HCT116 (cell line): ENCODE data around the gene TMEM208. TPM values are rescaled to one million over a fixed set of nuclear protein-coding genes. Genes with fewer than 3 reads are reported as not detected.

Experiments used
- ATAC-seq: fragments of 200-7000 bp; cut with Tn5 transposase; 2 replicates; pipeline ENCODE4 v1.9.1; 2020; ENCODE audit warnings: mild to moderate bottlenecking, moderate library complexity
- BruUV-seq: library from RNA; stranded (reverse); fragments of 400-500 nt; replicated peaks from 2 replicates; lab custom pipeline; 2021; lab: Mats Ljungman, UMichigan
- CTCF ChIA-PET: fragments of 300-600 bp; sonication (Branson Sonifier 250); formaldehyde crosslinking; loops from one replicate; lab custom pipeline; 2021; ENCODE audit warnings: antibody characterized with exemption; lab: Charles Lee
- POLR2A ChIA-PET: fragments of 300-600, 350-600 bp; sonication (Branson Sonifier 250); formaldehyde crosslinking; loops from one replicate; lab custom pipeline; 2021; ENCODE audit warnings: antibody characterized with exemption; lab: Charles Lee
- RAD21 ChIA-PET, 2 experiments: fragments of 300-600 bp; sonication (Branson Sonifier 250); formaldehyde crosslinking; loops; one replicate each; lab custom pipeline; 2023; ENCODE audit warnings: low total read pairs in 2 of 2; ENCODE audit not compliant: uncharacterized antibody in 2 of 2, unreplicated experiment in 2 of 2, low non-redundant PET in 1 of 2; lab: Charles Lee
- DNase-seq: peaks from one replicate; pipeline ENCODE4 v3.0.0-alpha.2; 2010; ENCODE audit warnings: low read depth, low spot score
- H2AFZ ChIP-seq: fragments of 200-600 bp; shearing (Covaris generic), sonication (generic); 2 replicates; pipeline ENCODE4 v1.6.1; 2017; ENCODE audit warnings: low read depth, mixed run types, mixed read lengths, antibody characterized with exemption, low read length; ENCODE audit not compliant: poor library complexity, severe bottlenecking
- H3K27ac ChIP-seq: 2 replicates; pipeline ENCODE4 v1.5.1; 2012; ENCODE audit warnings: low read depth, low read length
- H3K27me3 ChIP-seq: fragments of 200-600 bp; sonication (generic); 2 replicates; pipeline ENCODE4 v1.6.1; 2016; ENCODE audit warnings: mixed run types, low read length, mixed read lengths; ENCODE audit not compliant: insufficient read depth
- H3K36me3 ChIP-seq, 2 experiments: fragments of 200-500 bp in 1 of 2; fragments of 200-600 bp in 1 of 2; sonication (Bioruptor generic) in 1 of 2; sonication (generic) in 1 of 2; 2 replicates each; pipeline versions ENCODE4 v1.5.1 to v1.6.1; 2014 to 2016; ENCODE audit warnings: low read length in 2 of 2, inconsistent platforms in 1 of 2, mixed read lengths in 1 of 2, mixed run types in 1 of 2; ENCODE audit not compliant: insufficient read depth in 2 of 2, control insufficient read depth in 1 of 2
- H3K4me1 ChIP-seq, 2 experiments: fragments of 200-600 bp in 1 of 2; sonication (generic) in 1 of 2; 2 replicates each; pipeline versions ENCODE4 v1.5.1 to v1.6.1; 2012 to 2017; ENCODE audit warnings: low read length in 2 of 2, inconsistent platforms in 1 of 2, mild to moderate bottlenecking in 1 of 2, mixed read lengths in 1 of 2, mixed run types in 1 of 2, moderate library complexity in 1 of 2; ENCODE audit not compliant: insufficient read depth in 2 of 2, control insufficient read depth in 1 of 2
- H3K4me2 ChIP-seq: fragments of 200-600 bp; sonication (generic); 2 replicates; pipeline ENCODE4 v1.6.1; 2017; ENCODE audit warnings: mixed run types, low read length, mixed read lengths
- H3K4me3 ChIP-seq, 2 experiments: fragments of 200-600 bp in 1 of 2; sonication (generic) in 1 of 2; replicated peaks in 1 of 2; 2 replicates each; pipeline ENCODE4 v1.5.1; 2011 to 2016; ENCODE audit warnings: low read length in 2 of 2, control low read depth in 1 of 2, low read depth in 1 of 2, mild to moderate bottlenecking in 1 of 2, mixed read lengths in 1 of 2, mixed run types in 1 of 2
- H3K79me2 ChIP-seq: fragments of 200-600 bp; sonication (generic); 2 replicates; pipeline ENCODE4 v1.6.1; 2017; ENCODE audit warnings: mild to moderate bottlenecking, mixed run types, low read length, moderate library complexity, mixed read lengths; ENCODE audit not compliant: insufficient read depth
- H3K9ac ChIP-seq: fragments of 200-600 bp; sonication (generic); 2 replicates; pipeline ENCODE4 v1.6.1; 2016; ENCODE audit warnings: low read length, mixed read lengths
- H3K9me2 ChIP-seq: fragments of 200-600 bp; sonication (generic), shearing (Covaris generic); 2 replicates; pipeline ENCODE4 v1.6.1; 2017; ENCODE audit warnings: mixed run types, mild to moderate bottlenecking, moderate library complexity; ENCODE audit not compliant: insufficient read depth
- H3K9me3 ChIP-seq, 2 experiments: fragments of 200-500 bp in 1 of 2; fragments of 200-600 bp in 1 of 2; sonication (Bioruptor generic) in 1 of 2; sonication (generic) in 1 of 2; 2 replicates each; pipeline ENCODE4 v1.6.1; 2014 to 2017; ENCODE audit warnings: low read length in 2 of 2, mixed read lengths in 2 of 2, inconsistent platforms in 1 of 2, low read depth in 1 of 2, mild to moderate bottlenecking in 1 of 2, mixed run types in 1 of 2, moderate library complexity in 1 of 2; ENCODE audit not compliant: control insufficient read depth in 1 of 2, insufficient read depth in 1 of 2
- H4K20me1 ChIP-seq: fragments of 200-600 bp; sonication (generic), shearing (Covaris generic); 2 replicates; pipeline ENCODE4 v1.6.1; 2017; ENCODE audit warnings: mixed run types, mild to moderate bottlenecking, moderate library complexity; ENCODE audit not compliant: insufficient read depth
- CBX3 ChIP-seq: IDR thresholded peaks from 2 replicates; pipeline ENCODE4 v1.6.1; 2012; ENCODE audit warnings: low read depth
- CEBPB ChIP-seq: IDR thresholded peaks from 2 replicates; pipeline ENCODE4 v1.6.1; 2012; ENCODE audit warnings: low read depth
- ELF1 ChIP-seq: IDR thresholded peaks from 2 replicates; pipeline ENCODE4 v1.6.1; 2012; ENCODE audit warnings: low read depth, borderline replicate concordance
- FOSL1 ChIP-seq: IDR thresholded peaks from 2 replicates; pipeline ENCODE4 v1.6.1; 2012; ENCODE audit warnings: low read depth
- JUND ChIP-seq: IDR thresholded peaks from 2 replicates; pipeline ENCODE4 v1.6.1; 2012
- POLR2A ChIP-seq: IDR thresholded peaks from 2 replicates; pipeline ENCODE4 v1.7.0; 2011; ENCODE audit warnings: borderline replicate concordance; ENCODE audit not compliant: insufficient read depth, insufficient read length; ENCODE audit errors: extremely low read depth
- RAD21 ChIP-seq: IDR thresholded peaks from 2 replicates; pipeline ENCODE4 v1.6.1; 2012; ENCODE audit warnings: low read depth, mild to moderate bottlenecking
- SIN3A ChIP-seq: IDR thresholded peaks from 2 replicates; pipeline ENCODE4 v1.6.1; 2012; ENCODE audit warnings: low read depth
- TCF7L2 ChIP-seq: IDR thresholded peaks from 2 replicates; pipeline ENCODE4 v1.7.0; 2011; ENCODE audit warnings: borderline replicate concordance, inconsistent platforms; ENCODE audit not compliant: insufficient read depth, insufficient read length; ENCODE audit errors: extremely low read depth
- ZFX ChIP-seq: fragments of 450-650 bp; IDR thresholded peaks from 2 replicates; pipeline ENCODE4 v1.6.1; 2017
- ZNF274 ChIP-seq: fragments of 200-500 bp; sonication (Bioruptor generic); IDR thresholded peaks from 2 replicates; pipeline ENCODE4 v1.6.1; 2014; ENCODE audit warnings: mild to moderate bottlenecking, low read depth, low read length, inconsistent platforms
- intact Hi-C: fragments of 100-400 bp; cut with micrococcal nuclease; formaldehyde crosslinking; loops from 2 replicates; pipeline ENCODE4 v1.10.0; 2022
- total RNA-seq: library from RNA; stranded (reverse); gene quantifications from one replicate; pipeline ENCODE4 v1.2.1, GENCODE V29; 2021; ENCODE audit not compliant: unreplicated experiment
- TF ChIP-seq, protein P1 (sequence below), 3 experiments: fragments of 200-600 bp in 1 of 3; sonication (generic) in 1 of 3; IDR thresholded peaks in 2 of 3; conservative IDR thresholded peaks in 1 of 3; 2 replicates each; pipeline ENCODE4 v1.5.1; 2012 to 2017; ENCODE audit warnings: low read depth in 2 of 3, low read length in 2 of 3, antibody characterized with exemption in 1 of 3, borderline replicate concordance in 1 of 3, control low read depth in 1 of 3, mild to moderate bottlenecking in 1 of 3, mixed read lengths in 1 of 3, mixed run types in 1 of 3, moderate library complexity in 1 of 3; ENCODE audit not compliant: insufficient read depth in 1 of 3
- TF ChIP-seq, protein P2 (sequence below): IDR thresholded peaks from 2 replicates; pipeline ENCODE4 v1.6.1; 2011; ENCODE audit warnings: mild to moderate bottlenecking, low read length, moderate library complexity; ENCODE audit not compliant: insufficient replicate concordance; ENCODE audit errors: extremely low read depth
- TF ChIP-seq, protein P3 (sequence below): IDR thresholded peaks from 2 replicates; pipeline ENCODE4 v1.6.1; 2012
- TF ChIP-seq, protein P4 (sequence below): IDR thresholded peaks from 2 replicates; pipeline ENCODE4 v1.6.1; 2012; ENCODE audit warnings: low read depth

TMEM208 gene
- total RNA-seq, 1 experiment from 2014 or later, result 36.1 TPM

DNA sequence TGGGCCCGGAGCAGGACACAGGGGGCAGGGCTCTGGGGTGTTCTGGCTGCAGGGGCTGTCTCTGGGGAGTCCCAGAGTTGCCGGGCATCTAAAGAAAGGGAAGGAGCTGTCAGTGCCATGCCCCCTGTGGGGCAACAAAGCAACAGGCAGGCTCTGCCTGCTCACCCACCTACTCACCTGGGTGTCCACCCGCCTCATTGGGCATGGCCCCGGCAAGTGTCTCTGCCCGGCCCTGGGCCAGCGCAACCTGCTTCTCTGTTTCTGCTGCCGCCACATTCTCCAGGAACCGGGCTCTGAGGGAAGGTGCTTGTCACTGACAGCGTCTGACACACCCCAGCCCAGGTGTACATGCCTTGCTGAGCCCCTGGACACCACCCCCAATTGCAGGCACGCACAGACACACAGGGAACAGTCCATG, 7.3 kb downstream of the TMEM208 start:
- no peak overlapping the region for H3K27ac ChIP-seq
- CTCF ChIA-PET, result no interaction called here
- intact Hi-C loops, result no loop called here

More for the DNA sequence above, 7.3 kb downstream of the TMEM208 start:
- Histone ChIP-seq H3K36me3 (peaks cover 40 to 63% of the 10 kb centered on the region in 2 experiments), H3K79me2 (peaks cover 13% of the 10 kb centered on the region; the same call in 1 of the 2 replicates), H3K9ac (no peak overlapping the region), H3K4me1 (peaks cover 0 to 12% of the 10 kb centered on the region in 2 experiments; a peak in 2 of 4 replicates), H4K20me1 (no peaks in the 10 kb centered on the region), H3K4me3 (no peak overlapping the region), H3K4me2 (no peak overlapping the region), H3K9me2 (no peaks in the 10 kb centered on the region), H2AFZ (no peak overlapping the region), H3K9me3 (no peaks in the 10 kb centered on the region), H3K27me3 (no peaks in the 10 kb centered on the region)
- no peak for ATAC-seq
- POLR2A ChIA-PET, result interaction anchor here (1.3 kb wide), 1 partner anchor 13 kb away, joined by 3 read pairs; the partner anchor contains the start of gene FHOD1
- no peak for DNase-seq
- no peak for TF ChIP-seq CBX3
- TF ChIP-seq, protein P1, sequence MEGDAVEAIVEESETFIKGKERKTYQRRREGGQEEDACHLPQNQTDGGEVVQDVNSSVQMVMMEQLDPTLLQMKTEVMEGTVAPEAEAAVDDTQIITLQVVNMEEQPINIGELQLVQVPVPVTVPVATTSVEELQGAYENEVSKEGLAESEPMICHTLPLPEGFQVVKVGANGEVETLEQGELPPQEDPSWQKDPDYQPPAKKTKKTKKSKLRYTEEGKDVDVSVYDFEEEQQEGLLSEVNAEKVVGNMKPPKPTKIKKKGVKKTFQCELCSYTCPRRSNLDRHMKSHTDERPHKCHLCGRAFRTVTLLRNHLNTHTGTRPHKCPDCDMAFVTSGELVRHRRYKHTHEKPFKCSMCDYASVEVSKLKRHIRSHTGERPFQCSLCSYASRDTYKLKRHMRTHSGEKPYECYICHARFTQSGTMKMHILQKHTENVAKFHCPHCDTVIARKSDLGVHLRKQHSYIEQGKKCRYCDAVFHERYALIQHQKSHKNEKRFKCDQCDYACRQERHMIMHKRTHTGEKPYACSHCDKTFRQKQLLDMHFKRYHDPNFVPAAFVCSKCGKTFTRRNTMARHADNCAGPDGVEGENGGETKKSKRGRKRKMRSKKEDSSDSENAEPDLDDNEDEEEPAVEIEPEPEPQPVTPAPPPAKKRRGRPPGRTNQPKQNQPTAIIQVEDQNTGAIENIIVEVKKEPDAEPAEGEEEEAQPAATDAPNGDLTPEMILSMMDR (IDR thresholded peaks at IDR 0.05 in 2 of 3, conservative IDR thresholded peaks at IDR 0.05 in 1 of 3; ENCODE audit: borderline replicate concordance in 1 of 3, insufficient read depth in 1 of 3, low read depth in 2 of 3, low read length in 2 of 3), result no peak
- TF ChIP-seq, protein P2, sequence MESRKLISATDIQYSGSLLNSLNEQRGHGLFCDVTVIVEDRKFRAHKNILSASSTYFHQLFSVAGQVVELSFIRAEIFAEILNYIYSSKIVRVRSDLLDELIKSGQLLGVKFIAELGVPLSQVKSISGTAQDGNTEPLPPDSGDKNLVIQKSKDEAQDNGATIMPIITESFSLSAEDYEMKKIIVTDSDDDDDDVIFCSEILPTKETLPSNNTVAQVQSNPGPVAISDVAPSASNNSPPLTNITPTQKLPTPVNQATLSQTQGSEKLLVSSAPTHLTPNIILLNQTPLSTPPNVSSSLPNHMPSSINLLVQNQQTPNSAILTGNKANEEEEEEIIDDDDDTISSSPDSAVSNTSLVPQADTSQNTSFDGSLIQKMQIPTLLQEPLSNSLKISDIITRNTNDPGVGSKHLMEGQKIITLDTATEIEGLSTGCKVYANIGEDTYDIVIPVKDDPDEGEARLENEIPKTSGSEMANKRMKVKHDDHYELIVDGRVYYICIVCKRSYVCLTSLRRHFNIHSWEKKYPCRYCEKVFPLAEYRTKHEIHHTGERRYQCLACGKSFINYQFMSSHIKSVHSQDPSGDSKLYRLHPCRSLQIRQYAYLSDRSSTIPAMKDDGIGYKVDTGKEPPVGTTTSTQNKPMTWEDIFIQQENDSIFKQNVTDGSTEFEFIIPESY, result no peak
- TF ChIP-seq ZNF274, result no peak
- no peak for TF ChIP-seq CEBPB
- TF ChIP-seq JUND, result no peak
- TF ChIP-seq ELF1, result no peak
- no peak for TF ChIP-seq SIN3A
- TF ChIP-seq RAD21, result no peak
- no peak for TF ChIP-seq FOSL1
- TF ChIP-seq POLR2A, result no peak
- no peak for TF ChIP-seq TCF7L2
- TF ChIP-seq, protein P3, sequence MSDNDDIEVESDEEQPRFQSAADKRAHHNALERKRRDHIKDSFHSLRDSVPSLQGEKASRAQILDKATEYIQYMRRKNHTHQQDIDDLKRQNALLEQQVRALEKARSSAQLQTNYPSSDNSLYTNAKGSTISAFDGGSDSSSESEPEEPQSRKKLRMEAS, result no peak
- TF ChIP-seq, protein P4, sequence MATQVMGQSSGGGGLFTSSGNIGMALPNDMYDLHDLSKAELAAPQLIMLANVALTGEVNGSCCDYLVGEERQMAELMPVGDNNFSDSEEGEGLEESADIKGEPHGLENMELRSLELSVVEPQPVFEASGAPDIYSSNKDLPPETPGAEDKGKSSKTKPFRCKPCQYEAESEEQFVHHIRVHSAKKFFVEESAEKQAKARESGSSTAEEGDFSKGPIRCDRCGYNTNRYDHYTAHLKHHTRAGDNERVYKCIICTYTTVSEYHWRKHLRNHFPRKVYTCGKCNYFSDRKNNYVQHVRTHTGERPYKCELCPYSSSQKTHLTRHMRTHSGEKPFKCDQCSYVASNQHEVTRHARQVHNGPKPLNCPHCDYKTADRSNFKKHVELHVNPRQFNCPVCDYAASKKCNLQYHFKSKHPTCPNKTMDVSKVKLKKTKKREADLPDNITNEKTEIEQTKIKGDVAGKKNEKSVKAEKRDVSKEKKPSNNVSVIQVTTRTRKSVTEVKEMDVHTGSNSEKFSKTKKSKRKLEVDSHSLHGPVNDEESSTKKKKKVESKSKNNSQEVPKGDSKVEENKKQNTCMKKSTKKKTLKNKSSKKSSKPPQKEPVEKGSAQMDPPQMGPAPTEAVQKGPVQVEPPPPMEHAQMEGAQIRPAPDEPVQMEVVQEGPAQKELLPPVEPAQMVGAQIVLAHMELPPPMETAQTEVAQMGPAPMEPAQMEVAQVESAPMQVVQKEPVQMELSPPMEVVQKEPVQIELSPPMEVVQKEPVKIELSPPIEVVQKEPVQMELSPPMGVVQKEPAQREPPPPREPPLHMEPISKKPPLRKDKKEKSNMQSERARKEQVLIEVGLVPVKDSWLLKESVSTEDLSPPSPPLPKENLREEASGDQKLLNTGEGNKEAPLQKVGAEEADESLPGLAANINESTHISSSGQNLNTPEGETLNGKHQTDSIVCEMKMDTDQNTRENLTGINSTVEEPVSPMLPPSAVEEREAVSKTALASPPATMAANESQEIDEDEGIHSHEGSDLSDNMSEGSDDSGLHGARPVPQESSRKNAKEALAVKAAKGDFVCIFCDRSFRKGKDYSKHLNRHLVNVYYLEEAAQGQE, result no peak
- no peak for TF ChIP-seq ZFX
- BruUV-seq, result no TSS peak
- RAD21 ChIA-PET, result no interaction called here
